ENCODE results near the gene BIN1. TPM values are rescaled to one million over a fixed set of nuclear protein-coding genes. Genes with fewer than 3 reads are reported as not detected.
A peak's percentile ranks its signal among the peaks of the same experiment; 100 is the strongest.

BIN1 gene
- total RNA-seq, 1 donor from 2014 or later = 38.3 TPM

DNA sequence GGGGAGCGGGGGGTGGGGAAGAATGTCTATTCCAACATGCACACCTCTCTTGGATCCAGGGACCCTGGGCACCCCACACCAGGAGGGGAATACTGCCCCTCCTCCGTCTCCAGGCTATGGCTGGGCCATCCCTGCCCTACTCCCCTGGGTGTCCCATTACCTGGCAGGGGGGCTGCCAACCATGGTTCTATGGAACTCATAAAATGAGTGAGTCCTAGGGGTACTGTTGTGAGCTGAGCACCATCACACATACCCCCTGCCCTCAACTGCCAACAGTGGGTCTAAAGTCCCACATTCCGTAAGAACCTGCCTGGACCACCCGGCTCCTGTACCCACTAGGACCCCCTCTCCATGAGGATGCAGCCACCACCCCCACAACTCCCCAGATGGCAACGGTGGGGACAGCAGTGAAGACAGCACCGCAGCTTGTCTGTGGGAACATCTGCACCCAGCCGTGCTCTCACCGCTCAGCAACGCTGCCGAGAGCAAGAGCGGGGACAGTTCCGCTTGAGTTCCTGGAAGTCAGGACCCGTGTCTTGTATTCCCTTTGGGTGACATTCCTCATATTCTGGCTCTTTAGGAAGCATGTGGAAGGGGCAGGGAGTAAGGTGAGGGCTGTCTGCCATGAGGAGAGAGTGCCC, 41.5 kb downstream of the BIN1 start:
- Mint-ChIP-seq H3K27me3 (no peaks in the 10 kb centered on the region), H3K4me1 (peaks cover 18% of the 10 kb centered on the region), H3K36me3 (ENCODE audit: low read depth) (peaks cover 37% of the 10 kb centered on the region), H3K9me3 (no peaks in the 10 kb centered on the region), H3K27ac (peak overlapping the region; percentile 86), H3K4me3 (peak overlapping the region; percentile 37)
- intact Hi-C loops (cut with micrococcal nuclease) = loop anchor here (1.0 kb wide), 1 partner anchor 14 kb away; no protein-coding TSS in a partner anchor
- no peak for DNase-seq

DNA sequence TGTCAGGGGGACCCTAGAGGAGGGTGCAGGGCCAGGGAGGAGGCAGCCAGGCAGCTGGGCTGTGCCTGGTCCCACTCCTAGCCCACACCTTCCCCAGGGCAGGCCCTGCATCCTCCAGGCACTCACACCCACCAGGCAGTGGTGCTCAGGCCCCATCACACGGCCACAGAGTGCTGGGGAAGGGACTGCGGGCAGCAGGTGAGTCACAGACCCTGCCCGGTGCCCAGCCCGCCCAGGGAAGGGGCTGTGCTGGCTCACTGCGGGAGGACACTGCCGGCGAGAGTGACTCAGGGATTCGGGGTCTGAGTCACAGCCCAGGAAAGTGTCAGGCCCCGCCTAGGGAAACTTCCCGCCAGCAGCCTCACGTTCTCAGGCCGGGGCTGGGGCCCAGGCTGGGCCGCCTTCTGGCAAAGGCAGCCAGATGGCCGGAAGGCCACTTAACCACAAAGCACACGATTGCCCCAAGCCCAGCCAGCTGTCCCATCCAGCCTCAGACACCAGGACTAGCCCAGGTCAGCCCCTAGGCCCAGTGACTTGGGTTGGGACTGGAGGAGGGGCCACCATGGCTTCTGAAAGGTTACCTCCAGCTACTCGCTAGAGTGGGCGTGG, 42.2 kb downstream of the BIN1 start:
- Mint-ChIP-seq H3K36me3 (ENCODE audit: low read depth) (peaks cover 36% of the 10 kb centered on the region), H3K27me3 (no peaks in the 10 kb centered on the region), H3K4me1 (peaks cover 18% of the 10 kb centered on the region), H3K9me3 (no peaks in the 10 kb centered on the region), H3K27ac (peak overlapping the region; percentile 84), H3K4me3 (no peak overlapping the region)
- peak; percentile 86 for DNase-seq
- intact Hi-C loops (cut with micrococcal nuclease) = loop anchor here (1.0 kb wide), 2 partner anchors 15 to 43 kb away; partner anchors contain the start of gene BIN1

DNA sequence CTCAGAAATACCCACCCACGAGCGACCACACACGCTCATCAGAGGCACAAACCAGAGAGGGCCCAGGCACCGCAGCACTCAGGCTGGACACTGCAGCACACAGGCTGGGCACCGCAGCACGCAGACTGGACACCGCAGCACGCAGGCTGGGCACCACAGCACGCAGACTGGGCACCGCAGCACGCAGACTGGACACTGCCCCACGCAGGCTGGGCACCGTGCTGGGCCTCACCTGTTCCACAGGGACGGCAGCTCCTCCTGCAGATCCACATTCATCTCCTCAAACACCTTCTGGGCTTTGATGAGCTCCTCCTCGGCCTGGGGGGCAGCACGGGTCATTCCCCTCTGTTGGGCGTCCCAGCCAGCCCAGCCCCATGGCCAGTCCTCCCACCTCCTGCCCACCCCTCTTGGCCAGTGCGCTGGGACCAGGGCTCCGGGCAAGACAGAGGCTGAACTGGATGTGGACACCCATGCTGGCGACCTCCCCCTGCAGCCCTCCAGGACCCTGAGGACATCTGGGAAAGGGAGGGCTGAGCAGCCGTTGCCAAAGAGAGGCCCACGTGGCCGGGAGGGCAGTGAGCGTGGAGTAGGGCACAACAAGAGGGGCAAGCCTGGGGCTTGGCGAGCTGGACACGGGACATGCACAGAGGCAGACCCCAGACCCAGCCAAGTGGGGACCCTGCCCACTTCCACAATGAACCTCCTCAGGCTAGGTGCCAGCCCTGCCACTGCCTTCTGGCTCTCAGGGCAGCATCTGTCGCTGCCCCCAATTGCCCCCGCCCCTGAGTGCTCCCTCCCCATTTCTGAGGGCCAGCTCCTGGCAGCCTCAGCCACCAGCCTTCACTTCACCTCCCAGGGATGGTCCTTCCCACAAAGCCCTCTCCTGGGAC, 43.0 kb downstream of the BIN1 start:
- peaks cover 40% of the 10 kb centered on the region for H3K36me3 Mint-ChIP-seq (ENCODE audit: low read depth)

GRCh38 chr2:127061375-127062273, 45.3 kb downstream of the BIN1 start:
- intact Hi-C loops (cut with micrococcal nuclease) = no loop called here
- Mint-ChIP-seq H3K27ac (no peak overlapping the region), H3K4me3 (no peak overlapping the region), H3K4me1 (peaks cover 13% of the 10 kb centered on the region), H3K36me3 (ENCODE audit: low read depth) (peaks cover 33% of the 10 kb centered on the region), H3K9me3 (no peaks in the 10 kb centered on the region), H3K27me3 (no peaks in the 10 kb centered on the region)
- no peak for DNase-seq

More for the DNA sequence above, 43.0 kb downstream of the BIN1 start:
- Mint-ChIP-seq H3K4me1 (peaks cover 18% of the 10 kb centered on the region), H3K27me3 (no peaks in the 10 kb centered on the region), H3K27ac (peak overlapping the region; percentile 84), H3K4me3 (no peak overlapping the region), H3K9me3 (no peaks in the 10 kb centered on the region)
- intact Hi-C loops (cut with micrococcal nuclease) = loop anchor here (1.0 kb wide), 1 partner anchor 43 kb away; the partner anchor contains the start of gene BIN1
- DNase-seq = no peak

- no peak overlapping the region for H3K27ac Mint-ChIP-seq
- no peaks in the 10 kb centered on the region for H3K27me3 Mint-ChIP-seq
- H3K36me3 Mint-ChIP-seq (ENCODE audit: low read depth) = peaks cover 33% of the 10 kb centered on the region
- no peak overlapping the region for H3K4me3 Mint-ChIP-seq
- H3K9me3 Mint-ChIP-seq = no peaks in the 10 kb centered on the region
- peaks cover 9% of the 10 kb centered on the region for H3K4me1 Mint-ChIP-seq
- intact Hi-C loops (cut with micrococcal nuclease) = no loop called here
- no peak for DNase-seq
These were observed 46.5 kb downstream of the BIN1 start for GRCh38 chr2:127060264-127060945.

- peaks cover 33% of the 10 kb centered on the region for H3K36me3 Mint-ChIP-seq (ENCODE audit: low read depth)
- intact Hi-C loops (cut with micrococcal nuclease) = no loop called here
- DNase-seq = no peak
- no peaks in the 10 kb centered on the region for H3K27me3 Mint-ChIP-seq
- H3K4me3 Mint-ChIP-seq = no peak overlapping the region
- H3K4me1 Mint-ChIP-seq = peaks cover 3% of the 10 kb centered on the region
- H3K9me3 Mint-ChIP-seq = no peaks in the 10 kb centered on the region
- no peak overlapping the region for H3K27ac Mint-ChIP-seq
These were observed 47.4 kb downstream of the BIN1 start for GRCh38 chr2:127059559-127059958.

GRCh38 chr2:127058954-127059252, 48.1 kb downstream of the BIN1 start:
- Mint-ChIP-seq H3K27ac (no peak overlapping the region), H3K9me3 (no peaks in the 10 kb centered on the region), H3K4me3 (no peak overlapping the region), H3K36me3 (ENCODE audit: low read depth) (peaks cover 30% of the 10 kb centered on the region), H3K4me1 (no peaks in the 10 kb centered on the region), H3K27me3 (no peaks in the 10 kb centered on the region)
- no peak for DNase-seq
- intact Hi-C loops (cut with micrococcal nuclease) = no loop called here

GRCh38 chr2:127058246-127058953, 48.6 kb downstream of the BIN1 start:
- H3K9me3 Mint-ChIP-seq = no peaks in the 10 kb centered on the region
- intact Hi-C loops (cut with micrococcal nuclease) = no loop called here
- H3K27me3 Mint-ChIP-seq = no peaks in the 10 kb centered on the region
- no peak overlapping the region for H3K4me3 Mint-ChIP-seq
- no peak for DNase-seq
- peaks cover 29% of the 10 kb centered on the region for H3K36me3 Mint-ChIP-seq (ENCODE audit: low read depth)
- no peaks in the 10 kb centered on the region for H3K4me1 Mint-ChIP-seq
- no peak overlapping the region for H3K27ac Mint-ChIP-seq

GRCh38 chr2:127057371-127058245, 49.3 kb downstream of the BIN1 start:
- H3K4me3 Mint-ChIP-seq = no peak overlapping the region
- intact Hi-C loops (cut with micrococcal nuclease) = no loop called here
- peaks cover 23% of the 10 kb centered on the region for H3K36me3 Mint-ChIP-seq (ENCODE audit: low read depth)
- DNase-seq = no peak
- H3K27me3 Mint-ChIP-seq = no peaks in the 10 kb centered on the region
- H3K27ac Mint-ChIP-seq = no peak overlapping the region
- H3K9me3 Mint-ChIP-seq = no peaks in the 10 kb centered on the region
- H3K4me1 Mint-ChIP-seq = no peaks in the 10 kb centered on the region

DNA sequence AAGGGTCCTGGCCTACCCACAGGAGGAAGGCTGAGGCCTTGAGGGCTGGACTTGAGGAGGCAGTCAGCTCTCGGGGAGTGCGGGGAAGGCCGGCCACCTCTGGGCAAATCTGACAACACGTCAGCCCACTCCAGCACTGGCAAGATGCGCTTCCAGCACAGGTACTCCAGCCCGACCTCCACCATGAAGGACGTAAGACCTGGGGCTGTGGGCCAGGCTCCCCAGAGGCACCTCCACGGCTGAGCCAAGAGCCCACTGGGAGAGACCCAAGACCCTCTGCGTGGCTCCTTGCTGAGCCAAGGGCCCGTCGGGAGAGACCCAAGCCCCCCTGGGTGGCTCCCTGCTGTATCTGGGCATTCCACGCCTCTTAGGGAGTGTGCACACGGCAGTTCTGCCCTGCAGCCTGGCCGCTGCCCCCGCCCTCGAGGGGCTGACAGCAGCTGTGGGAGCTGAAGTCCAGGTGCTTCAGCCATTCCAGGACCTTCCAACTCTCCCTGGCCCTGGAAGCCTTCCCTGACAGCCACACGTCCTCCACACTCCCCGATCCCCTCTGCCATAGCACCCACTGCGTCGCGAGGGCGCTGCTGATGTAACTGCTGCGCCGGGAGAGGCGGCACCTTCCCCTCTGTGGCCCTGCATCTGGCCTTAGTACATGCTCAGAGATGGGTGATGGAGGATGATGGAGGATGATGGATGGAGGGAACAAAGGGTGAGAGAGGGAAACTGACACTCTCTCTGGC, 50.2 kb downstream of the BIN1 start:
- no peaks in the 10 kb centered on the region for H3K4me1 Mint-ChIP-seq
- peaks cover 19% of the 10 kb centered on the region for H3K36me3 Mint-ChIP-seq (ENCODE audit: low read depth)
- DNase-seq = no peak
- no peak overlapping the region for H3K4me3 Mint-ChIP-seq
- intact Hi-C loops (cut with micrococcal nuclease) = no loop called here
- H3K27me3 Mint-ChIP-seq = no peaks in the 10 kb centered on the region
- no peak overlapping the region for H3K27ac Mint-ChIP-seq
- no peaks in the 10 kb centered on the region for H3K9me3 Mint-ChIP-seq

- intact Hi-C loops (cut with micrococcal nuclease) = no loop called here
- H3K4me1 Mint-ChIP-seq = no peaks in the 10 kb centered on the region
- H3K4me3 Mint-ChIP-seq = no peak overlapping the region
- no peak for DNase-seq
- H3K27me3 Mint-ChIP-seq = no peaks in the 10 kb centered on the region
- peaks cover 15% of the 10 kb centered on the region for H3K36me3 Mint-ChIP-seq (ENCODE audit: low read depth)
- no peaks in the 10 kb centered on the region for H3K9me3 Mint-ChIP-seq
- H3K27ac Mint-ChIP-seq = no peak overlapping the region
These were observed 50.9 kb downstream of the BIN1 start for GRCh38 chr2:127056086-127056485.

Measured in activated CD4-positive, alpha-beta T cell treated with anti-CD3 and anti-CD28 coated beads, Interleukin-2, amount 10 ng/mL, durations not matched to agents 24 days and 14 days (primary cell).